Stomach (tissue), 9 donors: ENCODE results near the gene LRRC46. TPM values are rescaled to one million over a fixed set of nuclear protein-coding genes. Genes with fewer than 3 reads are reported as not detected.
A peak's percentile ranks its signal among the peaks of the same experiment; 100 is the strongest.

ENCODE experiments used
- DNase-seq, 2 donors: peaks; one replicate each; pipeline versions ENCODE4 v3.0.0 to v3.0.0-alpha.2; 2013 to 2019
- H3K27ac ChIP-seq, 5 donors: fragments of 200-600 bp in 4 of 5; sonication (generic) in 4 of 5; one replicate each; pipeline ENCODE4 v1.5.1; 2013 to 2019; ENCODE audit warnings: mild to moderate bottlenecking in 1 of 5, moderate library complexity in 1 of 5
- H3K27me3 ChIP-seq, 3 donors: fragments of 200-600 bp; sonication (generic); one replicate each; pipeline ENCODE4 v1.5.1; 2017 to 2019; ENCODE audit warnings: mixed run types in 1 of 3
- H3K36me3 ChIP-seq, 4 donors: fragments of 200-600 bp; sonication (generic); 1 replicate in 3 of 4; 2 replicates in 1 of 4; pipeline ENCODE4 v1.5.1; 2016 to 2019
- H3K4me1 ChIP-seq, 4 donors: fragments of 200-600 bp; sonication (generic); one replicate each; pipeline ENCODE4 v1.5.1; 2016 to 2019
- H3K4me3 ChIP-seq, 4 donors: fragments of 200-600 bp; sonication (generic) in 3 of 4; one replicate each; pipeline ENCODE4 v1.5.1; 2016 to 2019; ENCODE audit warnings: mild to moderate bottlenecking in 1 of 4
- H3K9me3 ChIP-seq, 4 donors: fragments of 200-600 bp; sonication (generic); one replicate each; pipeline ENCODE4 v1.5.1; 2016 to 2019
- CTCF ChIP-seq, 7 experiments: fragments of 450-650 bp in 4 of 7; fragments of 200-600 bp in 3 of 7; sonication (generic) in 3 of 7; IDR thresholded peaks; one replicate each; pipeline ENCODE4 v1.5.1; 2016 to 2019; ENCODE audit warnings: antibody characterized with exemption in 7 of 7, control low read depth in 2 of 7, mild to moderate bottlenecking in 1 of 7
- EP300 ChIP-seq: sonication (generic); formaldehyde crosslinking; IDR thresholded peaks from one replicate; pipeline ENCODE4 v1.6.1; 2017; ENCODE audit warnings: antibody characterized with exemption
- POLR2A ChIP-seq, 4 donors: fragments of 450-650 bp; IDR thresholded peaks; one replicate each; pipeline ENCODE4 v1.6.1; 2016; ENCODE audit warnings: antibody characterized with exemption in 4 of 4, control low read depth in 2 of 4, mild to moderate bottlenecking in 1 of 4, moderate library complexity in 1 of 4
- POLR2AphosphoS5 ChIP-seq, 3 donors: sonication (generic); formaldehyde crosslinking; IDR thresholded peaks; one replicate each; pipeline ENCODE4 v1.6.1; 2016; ENCODE audit warnings: antibody characterized with exemption in 3 of 3
- WGBS, 5 donors: extraction: QIAGEN DNeasy Blood & Tissue Kit in 3 of 5; methylation state at CpG; one replicate each; pipeline versions ENCODE4 v1.1.5 to v1.1.7; 2013 to 2018; 5-methylcytosine and 5-hydroxymethylcytosine counted together
- intact Hi-C: fragments of 100-400 bp; cut with DNase I; formaldehyde crosslinking; loops from one replicate; pipeline ENCODE4 v1.15.1; 2023; ENCODE audit warnings: low total_unique reads
- polyA plus RNA-seq, 3 donors: library from polyadenylated mRNA; stranded (reverse); fragments of 200-250 nt; gene quantifications; one replicate each; pipeline ENCODE4 v1.2.3, GENCODE V29; 2013
- total RNA-seq, 5 donors: library from RNA; depleted of rRNA; stranded (reverse); fragments of >200 nt; gene quantifications; one replicate each; pipeline versions ENCODE4 v1.1.0 to v1.2.3, GENCODE V29; 2014 to 2016
- donor health status: healthy with polysubstance abuse.
- donor health status: Bipolar disorder and iron deficiency.
- donor health status: healthy.

Gene LRRC46
- total and polyA plus RNA-seq, 8 donors = 0.31 to 0.75 (median 0.48) TPM; not detected in 5

- Histone ChIP-seq H3K4me3 (no peak overlapping the region), H3K4me1 (peaks cover 32 to 61% (median 42%) of the 10 kb centered on the region in 4 donors), H3K9me3 (no peaks in the 10 kb centered on the region), H3K27ac (peak overlapping the region in 1 of 5 donors; percentile 14), H3K36me3 (peaks cover 71 to 100% (median 94%) of the 10 kb centered on the region in 4 donors), H3K27me3 (no peaks in the 10 kb centered on the region)
- intact Hi-C loops = no loop called here
- 88 to 97% (median 94%) methylated on average over 19 to 22 of the region's 22 CpGs for WGBS, 5 donors
- DNase-seq = peak in 1 of 2 donors; percentile 1
- TF ChIP-seq EP300 (no peak), POLR2A (IDR thresholded peaks at IDR 0.05) (no peak), CTCF (IDR thresholded peaks at IDR 0.05) (no peak), POLR2AphosphoS5 (IDR thresholded peaks at IDR 0.05) (no peak)
Measured at GRCh38 chr17:47813512-47814031, 17.9 kb upstream of the LRRC46 start.

GRCh38 chr17:47815106-47815918 is 16.2 kb upstream of the LRRC46 start:
- 92 to 95% (median 94%) methylated on average over 21 of the region's 21 CpGs for WGBS, 5 donors
- peak in 1 of 2 donors; percentile 0 for DNase-seq
- Histone ChIP-seq H3K9me3 (no peaks in the 10 kb centered on the region), H3K27me3 (no peaks in the 10 kb centered on the region), H3K4me3 (no peak overlapping the region), H3K27ac (no peak overlapping the region), H3K4me1 (peaks cover 23 to 55% (median 39%) of the 10 kb centered on the region in 4 donors), H3K36me3 (peaks cover 66 to 96% (median 87%) of the 10 kb centered on the region in 4 donors)
- intact Hi-C loops = no loop called here
- TF ChIP-seq POLR2AphosphoS5 (IDR thresholded peaks at IDR 0.05) = no peak
- TF ChIP-seq CTCF (IDR thresholded peaks at IDR 0.05) = no peak
- no peak for TF ChIP-seq POLR2A (IDR thresholded peaks at IDR 0.05)
- no peak for TF ChIP-seq EP300

- intact Hi-C loops = no loop called here
- H3K36me3 ChIP-seq = peaks cover 66 to 86% (median 80%) of the 10 kb centered on the region in 4 donors
- 90 to 97% (median 95%) methylated on average over 20 to 21 of the region's 21 CpGs for WGBS, 5 donors
- TF ChIP-seq POLR2A (IDR thresholded peaks at IDR 0.05) (no peak), CTCF (IDR thresholded peaks at IDR 0.05) (no peak), POLR2AphosphoS5 (IDR thresholded peaks at IDR 0.05) (no peak), EP300 (no peak)
- H3K4me3 ChIP-seq = no peak overlapping the region
- H3K27ac ChIP-seq = no peak overlapping the region
- peak in 1 of 2 donors; percentile 3 for DNase-seq
- peaks cover 21 to 55% (median 39%) of the 10 kb centered on the region in 4 donors for H3K4me1 ChIP-seq
- H3K27me3 ChIP-seq = no peaks in the 10 kb centered on the region
- no peaks in the 10 kb centered on the region for H3K9me3 ChIP-seq
Measured at GRCh38 chr17:47816111-47816735, 15.2 kb upstream of the LRRC46 start.

GRCh38 chr17:47816947-47817346 is 14.5 kb upstream of the LRRC46 start:
- intact Hi-C loops = no loop called here
- H3K4me3 ChIP-seq = no peak overlapping the region
- H3K36me3 ChIP-seq = peaks cover 66 to 79% (median 77%) of the 10 kb centered on the region in 4 donors
- H3K27me3 ChIP-seq = no peaks in the 10 kb centered on the region
- DNase-seq = no peak
- no peak for TF ChIP-seq POLR2A (IDR thresholded peaks at IDR 0.05)
- no peak for TF ChIP-seq CTCF (IDR thresholded peaks at IDR 0.05)
- no peak for TF ChIP-seq POLR2AphosphoS5 (IDR thresholded peaks at IDR 0.05)
- no peak for TF ChIP-seq EP300
- no peaks in the 10 kb centered on the region for H3K9me3 ChIP-seq
- WGBS, 5 donors = 95 to 98% (median 97%) methylated on average over 10 of the region's 10 CpGs
- peaks cover 18 to 54% (median 39%) of the 10 kb centered on the region in 4 donors for H3K4me1 ChIP-seq
- H3K27ac ChIP-seq = no peak overlapping the region
